ENCODE measurements around the gene B3GLCT.

B3GLCT gene

GRCh38 chr13:31224963-31225559 is 25.3 kb downstream of the B3GLCT start:
- no peak for DNase-seq

GRCh38 chr13:31225998-31226675 is 26.4 kb downstream of the B3GLCT start:
- no peak for DNase-seq

- no peak for DNase-seq
Measured at GRCh38 chr13:31227063-31227462, 27.3 kb downstream of the B3GLCT start.

DNA sequence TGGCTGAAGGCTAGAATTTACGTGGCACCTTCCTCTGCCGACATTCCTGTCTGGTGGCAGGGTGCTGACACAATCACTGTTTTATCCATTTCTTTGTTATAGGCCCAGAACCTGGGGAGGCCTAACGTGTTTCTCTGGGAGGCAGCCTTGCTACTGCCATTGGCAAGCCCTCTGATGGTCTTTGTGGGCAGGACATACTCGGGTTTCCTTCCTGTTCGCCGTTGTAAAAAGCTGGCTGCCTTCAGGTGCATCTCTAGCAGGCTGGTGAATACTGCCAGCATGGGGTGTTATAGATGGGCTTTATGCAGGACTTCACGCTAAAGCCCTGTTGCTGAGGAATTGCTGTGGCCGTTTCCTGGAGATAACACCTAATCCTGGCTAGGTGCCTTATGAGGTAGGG is 28.1 kb downstream of the B3GLCT start:
- no peak for DNase-seq

DNA sequence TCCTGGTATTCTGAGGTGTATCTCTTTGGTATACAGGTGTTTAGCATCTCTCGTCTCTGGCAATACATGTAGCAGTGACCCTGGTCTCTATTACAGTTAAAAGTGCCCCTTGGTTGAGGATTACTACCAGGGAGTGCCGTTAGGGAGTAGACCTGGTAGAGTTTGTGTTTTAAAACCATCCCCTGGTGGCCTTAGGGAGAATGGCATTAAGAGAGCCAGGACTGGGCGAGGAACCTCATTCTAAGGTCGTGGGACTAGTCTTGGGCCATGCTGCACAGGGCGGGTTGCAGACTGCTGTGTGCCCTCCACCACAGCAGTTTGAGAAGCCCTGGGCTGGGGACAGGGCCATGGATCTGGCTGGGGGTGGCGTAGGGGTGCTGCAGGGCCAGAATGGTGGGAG is 35.0 kb downstream of the B3GLCT start:
- DNase-seq: no peak

- no peak for DNase-seq
Measured at GRCh38 chr13:31236211-31236786, 36.5 kb downstream of the B3GLCT start.

DNA sequence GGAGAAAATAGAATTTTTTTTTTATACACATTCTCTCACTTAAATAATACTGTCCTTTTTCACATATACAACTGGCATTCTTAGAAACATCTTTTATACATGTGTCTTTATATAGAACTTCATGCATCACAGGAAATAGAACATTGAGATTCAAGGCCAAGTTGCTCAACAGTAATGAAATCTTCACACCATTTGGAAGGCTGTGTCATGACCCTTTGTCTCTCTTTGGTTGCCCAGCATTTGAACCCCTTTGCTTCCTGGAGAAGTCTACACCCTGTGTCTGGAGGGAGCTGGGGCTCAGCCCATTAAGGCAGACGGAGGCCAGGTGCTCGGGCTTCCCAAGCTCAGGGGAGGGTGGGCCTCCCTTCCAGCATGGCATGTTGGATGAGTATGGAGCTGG is 41.1 kb downstream of the B3GLCT start:
- no peak for DNase-seq

DNA sequence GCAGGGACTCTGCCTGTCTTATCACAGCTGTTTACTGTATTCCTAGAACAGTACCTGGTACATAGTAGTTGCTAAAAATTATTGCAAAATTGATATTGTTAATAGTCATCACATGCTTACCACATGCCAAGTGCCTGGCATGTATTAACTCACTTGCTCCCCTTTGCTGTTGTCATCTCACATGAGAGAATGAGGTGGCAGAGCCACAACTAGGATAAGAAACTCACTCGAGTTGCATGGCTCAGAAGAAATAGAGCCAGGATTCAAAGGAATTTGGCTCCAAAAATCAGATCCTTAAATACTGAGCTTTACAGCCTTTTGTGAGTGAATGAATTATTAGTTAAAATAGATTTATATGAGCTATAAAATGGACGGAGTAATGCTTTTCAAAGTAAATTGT is 42.6 kb downstream of the B3GLCT start:
- DNase-seq: no peak

GRCh38 chr13:31242916-31243315 is 43.1 kb downstream of the B3GLCT start:
- no peak for DNase-seq

DNA sequence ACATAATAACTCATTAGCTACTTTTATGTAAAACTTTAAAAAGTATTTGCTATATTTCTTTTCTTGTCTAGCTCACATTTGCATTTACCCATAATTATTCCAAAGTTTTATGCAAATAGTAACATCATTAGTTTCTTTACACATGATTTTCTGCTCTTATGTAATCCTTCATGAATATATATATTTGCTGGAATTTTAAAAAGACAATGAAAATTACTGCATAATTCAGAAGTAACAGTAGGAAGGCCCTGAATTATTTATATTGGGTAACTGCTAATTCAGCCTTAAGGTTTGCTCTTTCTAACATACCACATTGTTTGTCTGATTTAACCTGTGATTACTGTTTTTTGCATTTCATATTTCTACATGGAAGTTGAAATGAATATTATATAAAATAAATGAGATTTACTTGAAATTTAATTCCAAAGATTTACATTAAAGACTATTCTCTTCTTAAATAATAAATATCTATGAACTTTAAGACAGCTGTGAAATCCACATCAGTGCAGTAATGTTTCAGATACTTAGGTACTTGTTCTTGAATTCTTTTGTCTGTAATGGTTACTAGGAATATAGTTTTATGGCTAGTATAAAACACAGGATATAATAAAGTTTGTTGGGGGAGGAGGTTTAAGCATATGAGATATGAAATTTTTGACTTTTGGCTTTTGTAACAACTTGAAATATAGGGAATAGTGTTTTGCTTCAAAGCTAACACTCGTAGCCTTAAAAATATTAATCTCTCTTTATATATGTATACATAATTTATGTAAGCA is 46.0 kb downstream of the B3GLCT start:
- no peak for DNase-seq

DNA sequence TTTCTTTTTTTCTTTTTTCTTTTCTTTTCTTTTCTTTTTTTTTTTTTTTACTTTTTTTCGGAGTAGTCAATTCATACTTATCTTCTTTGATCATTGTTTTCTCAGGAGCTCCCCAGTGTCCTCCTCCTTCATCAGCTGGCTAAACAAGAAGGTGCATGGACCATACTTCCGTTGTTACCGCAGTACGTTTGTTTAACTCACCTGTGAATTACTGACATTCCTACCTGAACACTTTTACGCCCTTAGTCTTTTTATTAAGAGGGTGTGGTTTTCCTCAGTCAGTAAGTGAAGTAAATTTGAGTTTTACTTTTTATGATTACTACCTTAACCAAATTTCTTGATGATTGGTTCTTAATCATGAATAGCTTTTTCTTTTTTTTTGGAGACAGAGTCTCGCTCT is 47.1 kb downstream of the B3GLCT start:
- DNase-seq: no peak

DNA sequence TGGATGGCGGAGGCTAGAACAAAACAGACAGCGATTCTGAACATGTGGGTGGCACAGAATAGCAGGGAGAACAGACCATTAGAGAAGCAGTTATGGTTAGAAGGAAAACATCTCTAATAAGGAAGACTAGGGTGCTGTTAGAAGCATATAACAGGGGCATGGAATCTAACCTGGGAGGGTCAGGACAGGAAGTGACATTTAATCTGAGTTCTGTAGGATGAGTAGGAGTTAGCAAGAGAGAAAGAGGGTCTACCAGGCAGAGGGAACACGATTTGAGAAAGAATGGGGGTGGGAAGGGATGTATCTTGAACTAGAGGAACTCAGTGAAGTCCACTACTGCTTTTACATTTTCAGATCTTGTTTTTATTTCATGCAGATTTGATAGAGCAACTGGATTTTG is 48.6 kb downstream of the B3GLCT start:
- DNase-seq: no peak

DNA sequence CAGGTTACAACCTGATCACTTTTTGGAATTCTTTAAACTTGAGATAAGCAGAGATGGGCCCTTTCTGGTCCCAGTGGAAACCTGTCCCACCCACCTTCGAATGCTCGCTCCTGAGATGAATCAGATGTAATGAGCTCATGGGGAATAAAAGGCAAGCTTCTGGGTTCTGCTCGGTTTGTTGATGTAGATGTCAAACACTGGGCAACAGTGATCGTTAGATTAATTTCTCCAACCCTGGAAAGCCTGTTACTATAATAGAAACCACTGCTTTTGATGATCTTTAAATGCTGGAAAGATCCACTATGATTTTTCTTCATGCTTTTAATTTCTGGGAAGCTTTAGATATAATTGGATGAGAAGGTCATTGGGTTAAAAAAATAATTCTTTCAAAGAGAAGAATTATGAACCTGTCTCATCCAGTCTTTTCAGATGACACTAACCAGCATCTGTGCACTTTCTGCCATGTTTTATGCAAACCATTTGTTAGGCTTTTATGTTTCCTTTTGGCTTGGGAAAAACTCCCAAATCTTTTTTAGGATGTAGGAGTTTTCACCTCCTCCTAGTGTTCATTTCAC is 49.3 kb downstream of the B3GLCT start:
- no peak for DNase-seq

- DNase-seq: no peak
Measured at GRCh38 chr13:31250435-31250834, 50.7 kb downstream of the B3GLCT start.

GRCh38 chr13:31261241-31261640 is 61.5 kb downstream of the B3GLCT start:
- no peak for DNase-seq

GRCh38 chr13:31263346-31263745 is 63.6 kb downstream of the B3GLCT start:
- DNase-seq: no peak

DNA sequence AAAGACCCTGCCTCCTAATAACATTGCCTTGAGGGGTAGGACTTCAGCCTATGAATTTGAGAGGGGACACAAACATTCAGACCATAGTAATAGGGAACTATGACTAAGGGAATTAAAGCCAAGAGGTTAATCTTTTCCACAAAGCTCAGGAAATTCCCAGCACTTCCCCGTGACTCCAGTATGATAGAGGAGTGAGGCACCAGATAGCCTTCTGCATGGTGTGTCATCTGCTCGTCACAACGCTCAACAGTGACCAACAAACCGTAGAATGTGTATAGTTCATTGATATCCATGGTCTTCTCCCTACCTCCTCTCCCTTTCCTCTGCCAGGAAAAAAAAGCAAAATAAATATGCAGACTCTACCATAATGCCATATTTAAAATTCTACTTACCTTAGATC is 64.4 kb downstream of the B3GLCT start:
- no peak for DNase-seq

- no peak for DNase-seq
Measured at GRCh38 chr13:31267126-31267784, 67.5 kb downstream of the B3GLCT start.

- DNase-seq: no peak
Measured at GRCh38 chr13:31274390-31274789, 74.6 kb downstream of the B3GLCT start.

- DNase-seq: no peak
Measured at GRCh38 chr13:31276421-31276820, 76.6 kb downstream of the B3GLCT start.

DNA sequence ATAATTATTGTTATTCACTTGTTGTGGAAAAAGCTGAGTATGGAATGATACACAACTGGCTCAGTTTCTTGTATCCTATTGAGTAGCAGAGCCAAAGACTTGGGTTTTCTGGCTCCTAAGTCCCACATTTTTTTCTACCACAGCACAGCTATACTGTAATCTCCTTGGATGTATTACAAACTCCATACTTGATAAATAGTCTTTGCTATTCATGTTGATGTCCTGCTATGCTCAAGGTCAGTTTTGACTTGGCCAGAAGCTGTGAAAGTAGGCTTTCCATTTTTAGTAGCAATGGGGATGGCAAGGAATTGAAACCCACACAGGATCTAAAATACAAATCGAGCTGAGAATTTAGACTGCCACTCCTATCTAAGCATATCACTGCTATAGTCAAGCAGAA is 79.1 kb downstream of the B3GLCT start:
- no peak for DNase-seq

- DNase-seq: no peak
Measured at GRCh38 chr13:31282741-31283455, 83.1 kb downstream of the B3GLCT start.
